GM23338 (cell line): ENCODE data around the gene ST6GALNAC1. TPM values are rescaled to one million over a fixed set of nuclear protein-coding genes. Genes with fewer than 3 reads are reported as not detected.

Experiments used
- ATAC-seq: fragments of 200-7000 bp; cut with Tn5 transposase; 3 replicates; pipeline ENCODE4 v1.9.1; 2020
- DNase-seq: peaks from one replicate; pipeline ENCODE4 v3.0.0-alpha.2; 2015; ENCODE audit warnings: low spot score
- H2AFZ ChIP-seq: fragments of 200-600 bp; sonication (generic); 2 replicates; pipeline ENCODE4 v1.8.0; 2016; ENCODE audit warnings: antibody characterized with exemption, mild to moderate bottlenecking, moderate library complexity
- H3F3A ChIP-seq: fragments of 200-600 bp; sonication (generic); replicated peaks from 2 replicates; pipeline ENCODE4 v1.8.0; 2017; ENCODE audit warnings: antibody characterized with exemption, mixed run types, low read depth
- H3K27ac ChIP-seq: fragments of 200-600 bp; sonication (generic); 2 replicates; pipeline ENCODE4 v1.6.1; 2016; ENCODE audit warnings: low read depth
- H3K27me3 ChIP-seq: fragments of 200-600 bp; sonication (generic); 2 replicates; pipeline ENCODE4 v1.8.0; 2016; ENCODE audit warnings: mild to moderate bottlenecking, mixed run types, moderate library complexity; ENCODE audit not compliant: insufficient read depth
- H3K36me3 ChIP-seq: fragments of 200-600 bp; sonication (generic); 2 replicates; pipeline ENCODE4 v1.8.0; 2016; ENCODE audit warnings: mild to moderate bottlenecking; ENCODE audit not compliant: insufficient read depth
- H3K4me1 ChIP-seq: fragments of 200-600 bp; sonication (generic); 2 replicates; pipeline ENCODE4 v1.8.0; 2016; ENCODE audit warnings: mild to moderate bottlenecking, moderate library complexity; ENCODE audit not compliant: insufficient read depth
- H3K4me2 ChIP-seq: fragments of 200-600 bp; sonication (generic); 2 replicates; pipeline ENCODE4 v1.7.1; 2017; ENCODE audit warnings: mixed run types
- H3K4me3 ChIP-seq: fragments of 200-600 bp; sonication (generic); 2 replicates; pipeline ENCODE4 v1.6.1; 2016; ENCODE audit warnings: mixed run types
- H3K79me2 ChIP-seq: fragments of 200-600 bp; sonication (generic); replicated peaks from 2 replicates; pipeline ENCODE4 v1.8.0; 2017; ENCODE audit warnings: mild to moderate bottlenecking; ENCODE audit not compliant: insufficient read depth
- H3K9me2 ChIP-seq: fragments of 200-600 bp; sonication (generic); 2 replicates; pipeline ENCODE4 v1.8.0; 2017; ENCODE audit not compliant: insufficient read depth
- H4K20me1 ChIP-seq: fragments of 200-600 bp; sonication (generic); replicated peaks from 2 replicates; pipeline ENCODE4 v1.8.0; 2017; ENCODE audit warnings: mild to moderate bottlenecking; ENCODE audit not compliant: insufficient read depth
- H3K27ac Mint-ChIP-seq: 2 replicates; pipeline ENCODE4 v1.8.0; 2020; ENCODE audit warnings: inconsistent platforms, mild to moderate bottlenecking, moderate library complexity, mixed read lengths
- H3K27me3 Mint-ChIP-seq: 3 replicates; pipeline ENCODE4 v1.8.0; 2022; ENCODE audit warnings: low read depth, mild to moderate bottlenecking, moderate library complexity, mixed read lengths, inconsistent platforms; ENCODE audit not compliant: insufficient read depth, poor library complexity
- H3K36me3 Mint-ChIP-seq: 3 replicates; pipeline ENCODE4 v1.8.0; 2021; ENCODE audit warnings: low read depth, mild to moderate bottlenecking, inconsistent platforms, moderate library complexity, mixed read lengths
- H3K4me1 Mint-ChIP-seq: 3 replicates; pipeline ENCODE4 v1.8.0; 2020; ENCODE audit warnings: mild to moderate bottlenecking, inconsistent platforms, mixed read lengths
- H3K4me3 Mint-ChIP-seq: 3 replicates; pipeline ENCODE4 v1.8.0; 2021; ENCODE audit warnings: moderate library complexity, mild to moderate bottlenecking, inconsistent platforms, mixed read lengths
- H3K9me3 Mint-ChIP-seq: 3 replicates; pipeline ENCODE4 v1.8.0; 2020; ENCODE audit warnings: moderate library complexity, mild to moderate bottlenecking, inconsistent platforms, mixed read lengths
- CREB1 ChIP-seq: fragments of 250-450 bp; sonication (Bioruptor Pico); IDR thresholded peaks from 2 replicates; pipeline ENCODE4 v1.5.0; 2020; ENCODE audit warnings: low read depth, mild to moderate bottlenecking, moderate library complexity
- ETS1 ChIP-seq: IDR thresholded peaks from 2 replicates; pipeline ENCODE4 v1.6.1; 2016; ENCODE audit warnings: antibody characterized with exemption
- EZH2phosphoT487 ChIP-seq: fragments of 200-600 bp; sonication (generic); IDR thresholded peaks from one replicate; pipeline ENCODE4 v1.8.1; 2018; ENCODE audit warnings: antibody characterized with exemption; ENCODE audit not compliant: unreplicated experiment
- POLR2AphosphoS5 ChIP-seq: IDR thresholded peaks from 2 replicates; pipeline ENCODE4 v1.6.1; 2016; ENCODE audit warnings: antibody characterized with exemption, low read depth
- REST ChIP-seq: IDR thresholded peaks from one replicate; pipeline ENCODE4 v1.6.1; 2018; ENCODE audit warnings: antibody characterized with exemption; ENCODE audit not compliant: unreplicated experiment
- STAT1 ChIP-seq: IDR thresholded peaks from one replicate; pipeline ENCODE4 v1.6.1; 2016; ENCODE audit warnings: antibody characterized with exemption; ENCODE audit not compliant: unreplicated experiment
- ZNF114 ChIP-seq: fragments of 250-450 bp; sonication (Bioruptor Pico); IDR thresholded peaks from 2 replicates; pipeline ENCODE4 v1.5.0; 2020; ENCODE audit warnings: mild to moderate bottlenecking, moderate library complexity
- ZNF462 ChIP-seq: fragments of 250-450 bp; sonication (Bioruptor Pico); IDR thresholded peaks from 2 replicates; pipeline ENCODE4 v1.5.0; 2020; ENCODE audit warnings: mild to moderate bottlenecking, moderate library complexity
- polyA plus RNA-seq: library from polyadenylated mRNA; unstranded; fragments of >200 nt; fragmentation: Nextera tagmentation; extraction: Ambion mirVana; gene quantifications from 2 replicates; pipeline ENCODE4 v1.2.1, GENCODE V29; 2016
- total RNA-seq: library from RNA; depleted of rRNA; stranded (reverse); fragments of >200 nt; shearing (Covaris generic); gene quantifications from 2 replicates; pipeline ENCODE4 v1.2.3, GENCODE V29; 2014

Gene ST6GALNAC1
- total and polyA plus RNA-seq, 2 experiments from 2014 or later = not detected

- TF ChIP-seq ZNF462 = no peak
- TF ChIP-seq EZH2phosphoT487 = no peak
- TF ChIP-seq ETS1 = no peak
- no peak for TF ChIP-seq CREB1 (CRISPR knock-in tag)
- no peak for TF ChIP-seq STAT1
These were observed 62.0 kb downstream of the ST6GALNAC1 start (continued) for GRCh38 chr17:76581515-76581914.

- Histone ChIP-seq H3K79me2 (no peaks in the 10 kb centered on the region), H3F3A (no peaks in the 10 kb centered on the region), H2AFZ (no peak overlapping the region), H3K4me2 (no peak overlapping the region), H3K4me1 (peaks cover 7% of the 10 kb centered on the region), H3K4me3 (no peak overlapping the region), H3K36me3 (no peaks in the 10 kb centered on the region), H4K20me1 (no peaks in the 10 kb centered on the region; the same call in 1 of the 2 replicates), H3K27me3 (peaks cover 44% of the 10 kb centered on the region), H3K27ac (no peak overlapping the region), H3K9me2 (no peaks in the 10 kb centered on the region)
- no peak overlapping the region for H3K27ac Mint-ChIP-seq
- no peak overlapping the region for H3K4me3 Mint-ChIP-seq
- ATAC-seq (no peak), DNase-seq (no peak)
- no peaks in the 10 kb centered on the region for H3K36me3 Mint-ChIP-seq
- peaks cover 25% of the 10 kb centered on the region for H3K27me3 Mint-ChIP-seq
- H3K4me1 Mint-ChIP-seq = peaks cover 7% of the 10 kb centered on the region; the same call in 2 of the 3 replicates
- no peaks in the 10 kb centered on the region; the same call in 2 of the 3 replicates for H3K9me3 Mint-ChIP-seq
- TF ChIP-seq CREB1 (CRISPR knock-in tag) (no peak), STAT1 (no peak), EZH2phosphoT487 (no peak), REST (no peak), ZNF114 (CRISPR knock-in tag) (no peak), POLR2AphosphoS5 (no peak)
These were observed 64.3 kb downstream of the ST6GALNAC1 start for GRCh38 chr17:76579281-76579680.
